Parathyroid adenoma (tissue), 2 donors: ENCODE results near the gene ALG14.

Experiments
- H2AFZ ChIP-seq: fragments of 300-600 bp; sonication (generic); one replicate; pipeline ENCODE4 v1.7.0; 2017; ENCODE audit warnings: antibody characterized with exemption, mild to moderate bottlenecking
- H3K27ac ChIP-seq: fragments of 300-600 bp; sonication (generic); one replicate; pipeline ENCODE4 v1.7.0; 2017
- H3K27me3 ChIP-seq: fragments of 300-600 bp; sonication (generic); one replicate; pipeline ENCODE4 v1.7.0; 2017; ENCODE audit warnings: low read length; ENCODE audit not compliant: control insufficient read depth, insufficient read depth
- H3K36me3 ChIP-seq: fragments of 300-600 bp; sonication (generic); one replicate; pipeline ENCODE4 v1.7.0; 2017; ENCODE audit warnings: low read length; ENCODE audit not compliant: control insufficient read depth, insufficient read depth
- H3K4me1 ChIP-seq: fragments of 300-600 bp; sonication (generic); one replicate; pipeline ENCODE4 v1.7.0; 2017; ENCODE audit warnings: control low read depth
- H3K4me2 ChIP-seq: fragments of 300-600 bp; sonication (generic); one replicate; pipeline ENCODE4 v1.7.0; 2017; ENCODE audit warnings: low read length
- H3K4me3 ChIP-seq: fragments of 300-600 bp; sonication (generic); one replicate; pipeline ENCODE4 v1.7.0; 2017; ENCODE audit warnings: low read depth, low read length
- H3K79me2 ChIP-seq: fragments of 300-600 bp; sonication (generic); one replicate; pipeline ENCODE4 v1.7.0; 2017; ENCODE audit warnings: control low read depth
- H3K9ac ChIP-seq: fragments of 300-600 bp; sonication (generic); one replicate; pipeline ENCODE4 v1.7.0; 2017; ENCODE audit warnings: mild to moderate bottlenecking
- H3K9me3 ChIP-seq: fragments of 300-600 bp; sonication (generic); one replicate; pipeline ENCODE4 v1.7.0; 2017; ENCODE audit warnings: low read length; ENCODE audit not compliant: control insufficient read depth
- CTCF ChIP-seq: fragments of 300-600 bp; sonication (generic); IDR thresholded peaks from one replicate; pipeline ENCODE4 v1.7.0; 2017; ENCODE audit warnings: antibody characterized with exemption, mild to moderate bottlenecking
- donor health status: primary hyperparathyroidism.

ALG14 gene

GRCh38 chr1:95041491-95042165, 31.1 kb downstream of the ALG14 start:
- peak; percentile 52 for TF ChIP-seq CTCF

GRCh38 chr1:95040032-95040525, 32.7 kb downstream of the ALG14 start:
- Histone ChIP-seq H3K36me3 (no peaks in the 10 kb centered on the region), H3K9ac (no peak overlapping the region), H2AFZ (no peak overlapping the region), H3K9me3 (no peaks in the 10 kb centered on the region), H3K27me3 (no peaks in the 10 kb centered on the region), H3K4me1 (no peaks in the 10 kb centered on the region), H3K79me2 (no peaks in the 10 kb centered on the region), H3K27ac (no peak overlapping the region), H3K4me2 (no peak overlapping the region), H3K4me3 (no peak overlapping the region)
- no peak for TF ChIP-seq CTCF

More at GRCh38 chr1:95041491-95042165, 31.1 kb downstream of the ALG14 start:
- Histone ChIP-seq H3K4me2 (no peak overlapping the region), H3K4me3 (no peak overlapping the region), H3K9me3 (no peaks in the 10 kb centered on the region), H3K27ac (no peak overlapping the region), H3K36me3 (no peaks in the 10 kb centered on the region), H3K4me1 (no peaks in the 10 kb centered on the region), H2AFZ (no peak overlapping the region), H3K27me3 (no peaks in the 10 kb centered on the region), H3K9ac (no peak overlapping the region), H3K79me2 (no peaks in the 10 kb centered on the region)

GRCh38 chr1:95039360-95040031, 33.3 kb downstream of the ALG14 start:
- H3K4me1 ChIP-seq = no peaks in the 10 kb centered on the region

GRCh38 chr1:95035536-95035935, 37.2 kb downstream of the ALG14 start:
- H3K9me3 ChIP-seq = no peaks in the 10 kb centered on the region
- no peaks in the 10 kb centered on the region for H3K4me1 ChIP-seq
- no peak overlapping the region for H3K4me2 ChIP-seq
- H3K4me3 ChIP-seq = no peak overlapping the region
- H3K79me2 ChIP-seq = no peaks in the 10 kb centered on the region
- no peak overlapping the region for H3K27ac ChIP-seq
- H3K27me3 ChIP-seq = no peaks in the 10 kb centered on the region
- H3K9ac ChIP-seq = no peak overlapping the region
- no peaks in the 10 kb centered on the region for H3K36me3 ChIP-seq
- H2AFZ ChIP-seq = no peak overlapping the region
- no peak for TF ChIP-seq CTCF

More at GRCh38 chr1:95039360-95040031, 33.3 kb downstream of the ALG14 start:
- Histone ChIP-seq H3K4me3 (no peak overlapping the region), H2AFZ (no peak overlapping the region), H3K9ac (no peak overlapping the region), H3K79me2 (no peaks in the 10 kb centered on the region), H3K4me2 (no peak overlapping the region), H3K27me3 (no peaks in the 10 kb centered on the region), H3K9me3 (no peaks in the 10 kb centered on the region), H3K36me3 (no peaks in the 10 kb centered on the region), H3K27ac (no peak overlapping the region)
- no peak for TF ChIP-seq CTCF
